AG20443 (cell line): ENCODE measurements around the gene KRT78.

Source experiments
- DNase-seq: peaks from one replicate; pipeline ENCODE4 v3.0.0; 2012; ENCODE audit warnings: low spot score, mixed read lengths

Gene KRT78

DNA sequence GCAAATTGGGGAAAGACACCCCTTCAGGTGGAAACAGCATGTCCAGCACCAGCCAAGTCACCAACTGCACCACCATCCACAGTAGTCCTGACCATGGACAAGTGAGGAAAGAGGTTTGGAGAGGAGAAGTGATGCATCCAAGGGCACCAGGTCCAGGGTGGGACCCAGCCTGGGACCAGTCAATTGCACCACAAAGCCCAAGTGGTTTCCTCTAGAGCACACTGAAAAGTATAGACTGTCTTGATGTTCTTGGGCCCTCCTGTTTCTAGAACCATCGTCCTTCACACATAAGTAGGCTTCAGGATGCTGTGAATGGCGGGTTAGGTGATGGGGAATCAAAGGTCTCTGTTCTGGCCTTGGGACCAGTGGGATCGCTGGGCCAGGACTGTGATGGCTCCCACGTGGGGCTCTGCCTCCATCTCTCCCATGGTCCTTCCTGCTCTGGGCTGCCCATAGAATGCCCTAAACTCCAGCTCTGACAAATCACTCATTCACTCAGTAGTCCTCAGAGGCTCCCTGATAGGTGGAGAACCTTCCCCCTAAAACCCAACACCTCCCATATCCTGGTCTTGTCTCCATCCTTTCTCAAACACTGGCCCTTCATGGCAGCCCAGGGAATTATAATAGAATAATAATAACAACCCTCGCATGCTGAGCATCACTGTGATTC, 23.9 kb downstream of the KRT78 start:
- DNase-seq, result no peak

DNA sequence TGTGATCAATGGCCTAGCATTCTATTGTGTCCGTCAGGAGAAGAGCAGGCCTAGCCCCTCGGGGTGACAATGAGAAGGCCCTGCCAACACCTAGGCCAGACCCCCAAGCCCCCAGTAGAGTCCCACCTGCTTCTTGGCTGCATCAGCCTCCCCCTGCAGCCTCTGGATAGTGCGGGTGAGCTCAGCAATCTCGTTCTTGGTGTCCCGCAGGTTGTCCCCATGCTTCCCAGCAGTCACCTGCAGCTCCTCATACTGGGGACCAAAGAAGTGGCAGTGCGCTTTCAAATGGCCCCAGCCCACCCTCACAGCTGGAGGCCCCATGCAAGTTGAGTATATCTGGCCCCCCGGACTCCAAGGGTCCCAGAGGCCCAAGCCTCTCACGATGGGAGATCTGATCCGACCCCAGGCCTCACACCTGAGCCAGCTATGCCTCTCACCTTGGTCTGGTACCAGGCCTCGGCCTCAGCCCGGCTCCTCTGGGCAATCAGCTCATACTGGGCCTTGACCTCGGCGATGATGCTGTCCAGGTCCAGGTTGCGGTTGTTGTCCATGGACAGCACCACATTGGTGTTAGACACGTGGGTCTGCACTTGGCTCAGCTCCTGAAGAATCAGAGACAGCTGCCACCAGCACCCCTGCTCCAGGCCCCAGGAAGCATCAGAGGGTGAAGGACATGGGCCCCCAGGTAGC, 24.9 kb downstream of the KRT78 start:
- no peak for DNase-seq

DNA sequence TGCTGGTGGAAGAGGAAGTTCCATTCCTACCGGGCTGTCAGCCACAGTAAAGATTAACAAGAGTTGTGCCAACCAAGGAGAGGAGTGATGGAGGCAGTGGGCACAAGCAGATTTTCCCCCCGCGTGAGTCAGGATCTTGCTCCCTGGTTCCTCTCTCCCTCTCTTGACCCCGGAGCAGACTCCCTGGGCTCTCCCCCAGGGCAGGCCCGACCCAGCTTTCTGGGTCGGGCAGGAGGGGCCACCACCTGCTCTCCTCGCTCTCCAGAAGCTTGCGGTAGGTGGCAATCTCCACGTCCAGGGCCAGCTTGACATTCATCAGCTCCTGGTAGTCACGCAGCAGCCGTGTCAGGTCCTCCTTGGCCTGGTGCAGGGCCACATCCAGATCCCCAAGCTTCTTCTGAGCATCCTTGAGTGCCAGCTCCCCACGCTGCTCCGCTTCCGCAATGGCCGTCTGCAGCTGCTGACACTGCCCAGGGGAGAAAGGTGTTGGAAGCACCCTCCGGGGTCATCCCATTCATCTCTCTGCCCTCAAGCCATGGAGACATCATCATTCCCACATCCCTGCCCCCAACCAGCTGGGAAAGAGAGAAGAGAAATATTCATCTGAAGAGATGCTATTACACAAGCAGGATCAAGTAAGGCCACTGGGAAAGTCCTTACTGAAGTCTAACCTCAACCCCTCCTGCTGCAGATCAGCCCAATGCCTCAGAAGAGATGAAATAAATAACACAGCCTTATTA, 25.9 kb downstream of the KRT78 start:
- DNase-seq, result no peak

DNA sequence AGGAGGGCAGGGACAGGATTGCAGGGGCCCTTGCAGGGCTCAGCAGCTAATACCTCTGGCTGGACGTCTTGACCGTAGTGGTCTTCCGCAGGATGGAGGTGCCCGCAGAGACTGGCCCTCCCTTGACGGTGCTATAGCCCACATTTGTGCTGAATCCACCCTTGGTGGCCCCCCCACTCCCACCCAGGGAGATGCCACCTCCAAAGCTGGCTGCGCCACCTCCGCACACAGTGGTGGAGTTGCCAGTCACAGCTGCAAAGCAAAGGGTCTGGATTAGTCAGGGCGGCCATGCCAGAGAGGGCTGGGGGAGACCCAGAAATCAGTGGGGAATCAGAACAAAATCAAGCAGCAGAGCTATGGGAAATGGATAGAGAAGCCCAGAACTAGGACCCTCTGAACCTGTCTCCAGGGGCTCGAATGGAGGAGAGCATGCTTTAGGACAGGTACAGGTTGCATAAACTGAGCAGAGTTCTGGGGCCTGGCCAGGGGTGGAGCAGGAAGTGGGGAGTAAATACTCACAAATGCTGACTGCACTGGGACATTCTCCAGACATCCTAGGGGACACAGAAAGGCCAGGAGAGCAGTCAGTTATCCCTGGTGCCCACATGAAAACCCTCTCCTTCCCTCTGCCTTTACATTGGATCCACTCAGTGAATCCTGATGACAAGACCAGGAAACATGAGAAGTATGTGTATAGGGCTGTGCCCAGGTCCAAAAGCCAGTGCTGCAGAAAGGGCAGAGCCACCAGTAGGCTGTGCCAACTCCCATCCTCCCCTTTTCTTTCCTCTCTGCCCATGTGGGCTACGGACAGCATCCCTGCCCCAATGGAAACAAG, 26.8 kb downstream of the KRT78 start:
- DNase-seq, result peak; percentile 30

DNA sequence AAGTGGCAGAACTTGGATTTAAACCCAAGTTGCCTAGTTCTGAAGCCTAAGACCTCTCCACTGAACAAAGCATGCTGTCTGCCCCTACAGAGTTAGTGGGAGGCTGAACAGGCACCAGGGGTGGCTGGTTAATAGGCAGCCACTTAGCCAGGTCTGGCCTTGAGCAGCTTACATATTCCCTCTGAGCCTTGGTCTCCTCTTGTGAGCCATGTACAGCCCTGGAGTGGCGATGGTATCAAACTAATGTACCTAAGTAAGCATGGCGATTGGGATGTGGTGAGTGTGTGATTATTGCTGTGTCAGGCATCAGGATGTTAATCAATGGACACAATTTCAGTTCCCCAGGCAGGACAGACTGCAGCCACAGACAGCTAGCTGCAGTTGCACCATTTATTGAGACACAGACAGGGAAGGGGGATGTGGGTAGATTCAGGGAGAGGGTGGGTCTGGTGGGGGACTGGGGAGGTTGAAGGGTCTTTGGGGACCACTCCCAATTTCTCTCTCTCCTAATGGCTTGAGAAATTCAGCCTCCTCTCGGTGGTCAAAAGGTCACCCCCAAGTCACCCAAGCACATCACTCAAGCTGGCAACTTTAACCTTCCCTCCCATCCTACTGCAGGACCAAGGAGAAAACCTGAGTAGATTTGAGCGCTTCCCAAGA, 27.6 kb downstream of the KRT78 start:
- DNase-seq, result no peak

DNA sequence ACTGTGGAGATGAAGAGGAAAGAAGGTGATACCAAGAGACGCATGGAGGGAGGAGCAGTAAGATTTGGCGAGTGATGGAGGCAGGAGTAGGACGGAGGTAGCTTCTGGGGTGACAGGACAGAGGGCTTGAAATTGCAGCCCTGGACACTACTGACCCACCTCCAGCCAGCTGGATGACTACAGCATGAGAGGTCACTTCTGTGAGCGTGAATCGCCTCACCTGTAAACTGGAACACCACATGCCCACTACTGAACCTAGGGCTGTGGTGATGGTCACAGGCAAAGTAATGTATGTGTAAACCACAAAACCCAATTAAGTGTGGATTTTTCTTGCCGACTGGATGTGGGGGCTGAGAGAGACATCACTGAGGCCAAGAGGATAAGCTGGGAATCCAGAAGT, 28.3 kb downstream of the KRT78 start:
- no peak for DNase-seq

DNA sequence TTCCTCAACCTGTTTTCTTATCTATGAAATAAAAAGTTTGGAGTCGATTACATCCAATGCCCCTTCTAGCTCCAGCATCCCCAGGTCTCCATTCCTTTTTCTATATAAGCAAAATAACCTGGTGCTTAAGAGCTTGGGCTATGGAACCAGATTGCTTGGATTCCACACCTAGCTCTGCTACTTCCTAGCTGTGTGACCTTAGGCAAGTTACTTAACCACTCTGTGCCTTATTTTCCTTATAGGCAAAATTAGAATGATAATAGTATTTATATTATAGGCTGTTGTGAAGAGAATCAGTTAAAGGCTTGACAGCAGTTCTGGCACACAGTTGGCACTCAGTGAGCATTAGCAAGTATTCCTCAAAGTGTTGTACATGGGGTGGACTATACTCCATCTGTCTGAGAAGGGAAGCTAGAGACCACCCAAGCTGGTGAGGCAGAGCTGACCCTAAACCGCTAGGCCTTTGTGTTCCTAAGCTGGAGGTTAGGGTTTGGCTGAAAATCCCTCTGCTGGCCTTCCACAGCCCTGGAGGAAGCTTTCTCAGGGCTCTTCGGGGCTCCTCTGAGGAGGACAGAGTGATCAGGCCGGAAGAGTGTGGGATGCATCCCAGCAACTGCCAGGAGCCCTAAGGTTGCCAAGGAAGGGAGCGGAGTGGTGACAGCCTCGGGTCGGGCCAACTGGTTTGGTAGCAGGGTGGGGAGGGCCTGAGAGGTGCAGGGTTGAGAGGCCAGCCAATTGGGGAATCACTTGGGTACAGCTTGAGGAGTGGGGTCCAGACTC, 28.9 kb downstream of the KRT78 start:
- DNase-seq, result no peak

DNA sequence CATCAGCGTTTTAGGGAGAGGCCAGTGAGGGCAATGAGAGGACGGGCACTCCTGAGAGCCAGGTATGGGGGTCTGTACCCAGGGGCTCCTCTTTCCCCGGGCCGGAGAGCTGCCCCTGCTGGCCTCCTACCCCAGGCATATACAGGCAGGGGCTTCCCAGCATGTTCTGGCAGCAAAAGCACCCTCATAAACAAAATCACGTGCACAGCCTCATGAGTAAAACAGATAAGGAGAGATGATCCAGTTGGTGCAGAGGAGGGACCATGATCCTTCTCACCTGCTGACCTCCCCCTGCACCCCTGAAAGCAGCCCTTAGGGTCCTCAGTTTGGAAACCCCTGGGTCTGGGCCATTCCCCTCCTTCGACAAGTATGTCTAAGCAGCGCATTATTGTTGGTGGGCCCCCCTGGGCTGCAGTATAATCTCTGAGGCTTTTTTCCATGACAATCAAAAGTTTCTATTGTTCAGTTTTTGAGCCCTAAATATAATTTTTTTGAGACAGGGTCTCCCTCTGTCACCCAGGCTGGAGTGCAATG, 29.8 kb downstream of the KRT78 start:
- no peak for DNase-seq

DNA sequence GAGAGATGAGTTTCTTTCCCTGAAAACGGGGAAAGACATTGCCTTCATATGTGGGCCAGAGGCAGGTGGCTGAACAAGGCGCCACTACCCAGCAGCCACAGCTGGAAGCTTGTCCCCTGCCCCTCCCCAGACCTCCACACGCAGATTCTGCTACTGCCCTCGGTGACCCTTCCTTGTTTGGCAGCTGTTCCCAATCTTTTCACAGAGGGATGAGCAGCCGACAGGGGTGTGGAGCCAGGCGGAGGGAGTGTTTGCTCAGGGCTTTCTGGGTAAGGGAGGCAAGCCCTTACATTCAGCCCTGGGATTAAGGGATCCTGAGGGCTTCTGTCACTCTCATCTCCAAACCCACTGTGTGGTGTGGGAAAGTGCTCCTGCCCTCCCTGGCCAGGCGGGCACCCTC, 30.4 kb downstream of the KRT78 start:
- no peak for DNase-seq

DNA sequence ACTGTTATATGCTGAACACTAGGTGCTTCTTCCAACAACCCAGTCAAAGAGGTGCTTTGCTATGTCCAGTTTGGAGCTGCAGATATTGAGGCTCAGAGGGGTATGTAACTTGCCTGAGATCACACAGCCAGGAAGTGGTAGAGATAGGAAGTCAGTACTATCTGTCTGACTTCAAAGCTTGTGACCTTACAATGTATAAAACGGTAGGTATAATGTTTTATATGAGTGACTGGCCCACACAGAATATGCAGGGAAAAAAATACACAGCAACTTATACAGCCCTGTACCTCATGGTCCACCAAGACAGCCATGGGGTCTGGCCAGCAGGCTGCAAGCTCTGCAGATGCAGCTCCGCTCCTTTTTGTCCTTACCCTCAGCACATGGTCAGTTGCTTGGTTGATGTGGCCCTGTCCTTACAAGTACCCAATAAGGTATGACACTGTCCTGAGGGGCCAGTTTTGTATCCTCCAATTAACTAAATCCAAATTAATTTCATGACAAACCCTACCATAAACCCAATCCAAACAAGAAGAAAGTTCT, 31.0 kb downstream of the KRT78 start:
- DNase-seq, result no peak

DNA sequence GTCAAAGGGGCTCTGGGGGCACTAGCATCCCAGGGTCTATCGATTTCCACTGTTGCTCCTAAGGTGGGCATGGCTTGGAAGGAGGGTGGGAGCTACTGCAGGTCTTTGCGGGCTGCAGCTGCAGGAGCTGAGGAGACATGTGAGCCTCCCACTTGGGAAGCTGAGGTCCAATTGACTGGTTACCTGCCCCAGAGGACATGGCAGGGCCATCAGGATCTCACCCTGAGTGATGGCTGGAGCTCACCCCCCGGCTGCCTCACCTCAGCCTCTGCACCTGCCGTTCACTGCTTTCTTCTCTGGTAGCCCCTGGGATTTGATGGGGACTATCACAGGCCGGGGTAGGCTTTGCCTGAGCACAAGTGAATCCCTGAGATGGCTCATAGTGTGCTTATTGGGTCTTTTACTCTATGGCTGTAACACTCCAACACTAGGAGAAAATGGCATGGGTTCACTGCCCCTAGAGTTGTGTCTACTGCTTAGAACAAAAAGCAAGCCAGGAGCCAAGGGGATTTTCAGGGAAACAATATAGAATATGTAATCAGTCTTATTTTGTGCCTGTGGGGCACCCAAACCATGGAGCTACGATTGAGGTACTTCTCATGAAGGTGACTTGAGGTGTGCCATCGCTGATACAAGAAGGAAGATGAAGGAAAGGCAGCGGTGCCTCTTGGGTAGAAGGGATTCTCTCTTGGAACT, 31.6 kb downstream of the KRT78 start:
- no peak for DNase-seq

DNA sequence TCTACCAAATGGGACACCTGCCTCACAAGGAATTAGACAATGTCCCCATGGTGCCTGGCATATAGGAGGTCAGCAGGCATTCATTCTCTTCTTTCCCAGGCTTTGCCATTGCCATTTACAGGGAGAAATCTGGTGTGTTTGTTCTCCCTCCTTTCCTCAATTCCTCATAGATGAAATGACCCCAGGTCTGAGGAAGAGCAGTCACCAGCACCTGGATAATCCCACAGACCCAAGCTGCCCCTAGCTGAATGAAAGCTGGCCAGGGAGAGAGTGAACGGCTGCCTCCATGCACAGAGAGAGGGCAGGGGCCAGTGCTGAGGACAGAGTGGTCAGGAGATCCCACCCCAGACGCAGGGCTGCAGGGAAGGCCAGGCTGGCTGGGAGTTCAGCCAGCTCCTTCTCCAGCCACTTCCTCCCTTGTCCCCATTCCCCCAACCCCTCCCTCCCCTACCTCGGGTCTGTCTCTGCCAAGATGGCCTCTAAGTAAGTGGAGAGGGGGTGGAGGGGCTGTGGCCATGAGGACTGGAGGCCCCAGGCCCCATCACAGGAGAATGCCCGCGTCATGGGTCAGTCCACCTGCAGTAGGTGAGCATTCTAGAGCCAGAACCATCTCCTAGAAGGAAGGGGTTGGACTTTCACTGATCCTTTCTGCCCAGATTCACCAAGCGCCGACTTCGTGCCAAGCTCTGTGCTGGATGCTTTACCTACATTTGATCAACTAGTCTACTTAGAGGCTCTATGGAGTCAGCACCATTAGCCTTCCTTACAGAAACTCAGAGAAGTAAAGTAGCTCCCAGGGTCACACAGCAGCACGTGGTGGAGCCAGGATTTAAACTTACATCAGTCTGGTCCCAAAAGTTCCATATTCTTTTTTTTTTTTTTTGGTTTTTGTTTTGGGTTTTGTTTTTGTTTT, 32.9 kb downstream of the KRT78 start:
- DNase-seq, result no peak

DNA sequence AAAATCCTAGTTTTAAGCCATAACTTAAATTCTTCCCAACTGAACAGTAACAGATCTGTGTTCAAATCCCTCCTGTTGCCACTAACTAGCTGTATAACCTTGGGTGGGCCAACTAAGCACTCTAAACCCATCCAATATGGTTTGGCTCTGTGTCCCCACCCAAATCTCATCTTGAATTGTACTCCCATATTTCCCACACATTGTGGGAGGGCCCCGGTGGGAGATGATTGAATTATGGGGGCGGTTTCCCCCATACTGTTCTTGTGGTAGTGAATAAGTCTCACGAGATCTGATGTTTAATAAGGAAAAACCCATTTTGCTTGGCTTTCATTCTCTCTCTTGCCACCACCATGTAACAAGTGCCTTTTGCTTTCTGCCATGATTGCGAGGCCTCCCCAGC, 33.6 kb downstream of the KRT78 start:
- no peak for DNase-seq

DNA sequence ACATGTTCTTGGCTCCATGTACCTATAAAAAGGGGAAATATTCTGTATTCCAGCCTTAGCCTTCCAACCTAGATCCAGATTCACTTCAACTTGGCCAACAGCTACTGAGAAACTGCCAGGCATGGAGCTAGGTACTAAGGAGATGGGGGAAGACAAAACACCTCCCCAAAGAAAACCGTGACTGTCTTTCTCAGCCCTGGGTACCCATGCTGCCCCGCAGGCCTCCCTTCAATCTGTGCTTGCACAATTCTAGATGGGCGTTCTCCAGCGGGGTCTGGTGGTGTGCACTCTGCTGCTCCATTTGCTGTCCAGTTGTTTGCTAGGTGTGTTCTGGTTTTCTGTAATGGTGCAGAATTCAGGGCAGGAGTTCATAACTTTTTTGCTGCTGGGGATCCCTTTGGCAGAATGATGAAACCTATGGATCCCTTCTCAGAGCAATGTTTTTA, 34.1 kb downstream of the KRT78 start:
- no peak for DNase-seq

DNA sequence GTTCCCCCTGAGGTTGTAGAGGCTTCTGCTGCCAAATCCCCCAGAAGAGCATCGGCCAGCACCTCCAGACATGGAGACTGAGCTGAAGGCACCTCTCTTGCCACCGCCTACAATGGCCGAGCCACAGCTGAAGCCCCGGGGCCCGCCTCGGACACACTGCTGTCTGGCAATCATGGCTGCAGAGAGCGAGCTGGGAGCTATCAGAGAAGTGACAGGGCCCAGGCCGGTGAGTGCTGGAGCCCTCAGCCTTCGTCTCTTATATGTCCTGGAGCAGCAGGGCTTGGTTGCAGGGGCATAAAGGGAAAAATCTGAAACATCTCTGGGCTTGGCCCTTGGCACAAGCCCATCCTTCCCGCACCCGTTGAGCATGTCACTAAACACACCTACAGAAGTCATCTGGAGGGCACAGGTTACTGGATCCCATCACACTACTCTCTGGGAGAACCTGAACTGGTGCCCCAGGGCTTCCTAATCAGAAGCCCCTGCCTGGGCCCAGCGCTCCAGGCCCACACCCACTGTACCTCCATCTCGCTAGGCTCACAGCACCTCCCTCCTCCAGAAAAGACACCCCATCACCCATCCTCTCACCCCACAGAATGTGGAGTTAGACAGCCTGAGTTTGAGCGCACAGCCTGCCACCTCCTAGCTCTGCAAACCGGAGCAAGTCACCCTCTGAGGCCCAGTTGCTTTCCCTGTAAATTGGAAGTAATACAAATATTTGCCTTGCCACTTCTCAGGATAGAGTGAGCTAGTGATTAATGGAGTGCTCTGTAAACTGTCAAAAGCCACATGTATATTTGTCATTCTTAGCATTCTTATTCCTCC, 34.7 kb downstream of the KRT78 start, which contains the start of gene KRT4:
Gene KRT4 (minus strand): TSS at position 232 of the 825 bp plus-strand sequence. CDS start 58 bp downstream, at position 174.
- peak; percentile 44 for DNase-seq

DNA sequence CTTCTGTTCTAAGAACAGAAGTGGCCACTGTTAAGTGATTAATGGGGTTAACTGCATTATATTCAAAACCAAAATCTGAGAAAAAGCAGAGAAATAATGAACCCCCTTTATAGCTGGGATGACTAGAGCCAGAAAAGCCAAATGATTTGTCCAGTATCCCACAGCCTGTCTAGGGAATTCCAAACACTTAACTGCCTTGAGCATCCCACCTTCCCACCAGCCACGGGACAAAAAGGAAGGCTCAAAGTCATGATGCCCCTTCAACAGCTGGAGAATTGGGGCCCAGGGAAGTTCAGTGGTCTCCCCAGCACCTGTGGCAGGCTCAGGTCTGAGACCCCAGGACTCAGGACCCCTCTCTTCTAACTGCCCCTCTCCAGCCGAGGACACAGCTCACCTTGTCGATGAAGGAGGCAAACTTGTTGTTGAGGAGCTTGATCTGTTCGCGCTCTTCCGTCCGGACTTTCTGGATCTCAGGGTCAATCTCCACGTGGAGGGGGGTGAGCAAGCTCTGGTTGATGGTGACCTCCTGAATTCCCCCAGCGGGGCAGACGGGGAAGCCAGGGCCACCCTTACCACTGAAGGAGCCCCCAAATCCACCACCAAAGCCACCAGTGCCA, 35.5 kb downstream of the KRT78 start:
- no peak for DNase-seq

DNA sequence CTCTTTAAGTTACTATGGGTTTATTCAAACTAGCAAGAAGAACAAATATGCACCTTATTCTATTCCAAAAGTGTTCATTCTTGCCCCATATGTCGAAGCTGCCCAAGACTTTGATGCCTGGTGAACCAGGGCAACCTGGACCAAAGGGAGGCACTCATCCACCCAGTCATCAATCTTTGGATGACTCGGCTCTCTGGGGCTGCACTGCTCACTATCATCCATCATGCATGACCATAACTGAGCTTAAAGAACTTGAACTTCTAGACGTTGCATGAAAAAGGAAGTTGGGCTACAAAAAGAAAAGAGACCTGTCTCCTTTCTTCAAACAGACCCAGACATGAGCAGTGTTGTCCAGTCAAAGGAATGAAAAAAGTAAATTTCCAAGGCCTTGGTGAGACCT, 36.0 kb downstream of the KRT78 start:
- DNase-seq, result no peak
